Bladder microvascular endothelial cell (primary cell): ENCODE data around the gene CPHXL. TPM values are rescaled to one million over a fixed set of nuclear protein-coding genes. Genes with fewer than 3 reads are reported as not detected.

ENCODE experiments used
- total RNA-seq: library from RNA; depleted of rRNA; stranded (reverse); fragments of >200 nt; gene quantifications from 2 replicates; pipeline ENCODE4 v1.2.3, GENCODE V29; 2014

The CPHXL gene
- not detected in 2 replicates for total RNA-seq

GRCh38 chr16:75726390-75726789, at the start of gene CPHXL:
CPHXL (minus strand) TSS chr16:75726490; CDS start chr16:75726442, 48 bp downstream.

GRCh38 chr16:75701361-75701760, 24.9 kb downstream of the CPHXL start, which contains the start of gene DUXB:
DUXB (minus strand) TSS chr16:75701461; CDS start chr16:75701418, 43 bp downstream.

GRCh38 chr16:75676909-75677308, 49.4 kb downstream of the CPHXL start, which contains the start of gene CPHXL2:
CPHXL2 (minus strand) TSS chr16:75677009; CDS start chr16:75676999, 10 bp downstream.

Other genes starting within 250 kb of the CPHXL start
- gene CHST6, start 231.0 kb downstream of the CPHXL start, total RNA-seq = 0.16 and 3.1 TPM in 2 replicates
- gene CHST5, start 190.4 kb downstream of the CPHXL start, total RNA-seq = 0.19 TPM in 1 of 2 replicates, not detected in the other
- gene TMEM231, start 170.2 kb downstream of the CPHXL start, total RNA-seq = 5.7 and 20.6 TPM in 2 replicates
- gene GABARAPL2, start 160.1 kb downstream of the CPHXL start, total RNA-seq = 35.9 and 78.8 TPM in 2 replicates
- 49.5 and 111 TPM in 2 replicates for gene ADAT1, start 103.2 kb downstream of the CPHXL start, total RNA-seq
- 141 and 176 TPM in 2 replicates for gene KARS1, start 78.8 kb downstream of the CPHXL start, total RNA-seq
- gene TERF2IP, start 78.7 kb downstream of the CPHXL start, total RNA-seq = 38.2 and 55.0 TPM in 2 replicates
- not detected in 2 replicates for gene CPHXL2, start 49.5 kb downstream of the CPHXL start, total RNA-seq
- not detected in 2 replicates for gene DUXB, start 25.0 kb downstream of the CPHXL start, total RNA-seq